C1 segment of cervical spinal cord (tissue), 14 donors: ENCODE measurements around the gene OR10A2.
A peak's percentile ranks its signal among the peaks of the same experiment; 100 is the strongest.
"Not testable (repeated sequence)": the region's sequence is repeated elsewhere in the genome, so short reads cannot be mapped to it uniquely, and the experiment has no call there.

Source experiments
- DNase-seq, 14 donors: peaks; one replicate each; lab custom pipeline; 2025; lab: John Stamatoyannopoulos, UW

The OR10A2 gene

GRCh38 chr11:6862961-6863360 lies at the start of gene OR10A2:
Gene OR10A2 (plus strand): TSS chr11:6863057. CDS start chr11:6869755, 6,698 bp downstream.
- DNase-seq = peak in 1 of 14 donors; percentile 1

- no peak for DNase-seq
Measured at GRCh38 chr11:6813656-6814055, 49.2 kb upstream of the OR10A2 start.

GRCh38 chr11:6817694-6818093 lies 45.2 kb upstream of the OR10A2 start:
- peak in 1 of 14 donors; percentile 22 for DNase-seq

GRCh38 chr11:6818967-6819366 lies 43.9 kb upstream of the OR10A2 start:
- DNase-seq = no peak

- no peak for DNase-seq
Measured at GRCh38 chr11:6824136-6824823, 38.6 kb upstream of the OR10A2 start.

- no peak for DNase-seq
Measured at GRCh38 chr11:6825231-6825744, 37.6 kb upstream of the OR10A2 start.

- DNase-seq = no peak
Measured at GRCh38 chr11:6828103-6828502, 34.8 kb upstream of the OR10A2 start.

- no peak for DNase-seq
Measured at GRCh38 chr11:6833356-6833755, 29.5 kb upstream of the OR10A2 start.

GRCh38 chr11:6834021-6834420 lies 28.8 kb upstream of the OR10A2 start:
- no peak for DNase-seq

GRCh38 chr11:6841694-6842093 lies 21.2 kb upstream of the OR10A2 start:
- DNase-seq = no peak

GRCh38 chr11:6843670-6844069 lies 19.2 kb upstream of the OR10A2 start:
- no peak for DNase-seq

- DNase-seq = no peak
Measured at GRCh38 chr11:6844356-6844755, 18.5 kb upstream of the OR10A2 start.

- DNase-seq = no peak
Measured at GRCh38 chr11:6845383-6845782, 17.5 kb upstream of the OR10A2 start, which contains the start of gene OR10A5. Gene OR10A5 (plus strand): TSS chr11:6845683. CDS start chr11:6845683, 0 bp downstream.

GRCh38 chr11:6850526-6850925 lies 12.3 kb upstream of the OR10A2 start:
- no peak for DNase-seq

GRCh38 chr11:6854801-6855200 lies 8.1 kb upstream of the OR10A2 start:
- not testable (repeated sequence) for DNase-seq

- DNase-seq = no peak
Measured at GRCh38 chr11:6855971-6856541, 6.8 kb upstream of the OR10A2 start.

- DNase-seq = no peak
Measured at GRCh38 chr11:6856871-6857270, 6.0 kb upstream of the OR10A2 start.

GRCh38 chr11:6864438-6864837 lies 1.6 kb downstream of the OR10A2 start:
- DNase-seq = no peak

- DNase-seq = no peak
Measured at GRCh38 chr11:6871278-6871677, 8.4 kb downstream of the OR10A2 start.

- DNase-seq = no peak
Measured at GRCh38 chr11:6875761-6876160, 12.9 kb downstream of the OR10A2 start.

GRCh38 chr11:6876325-6876724 lies 13.5 kb downstream of the OR10A2 start, which contains the start of gene OR10A4:
Gene OR10A4 (plus strand): TSS chr11:6876625. CDS start chr11:6876648, 23 bp downstream.
- no peak for DNase-seq

GRCh38 chr11:6876914-6877313 lies 14.1 kb downstream of the OR10A2 start:
- DNase-seq = no peak

- no peak for DNase-seq
Measured at GRCh38 chr11:6882751-6883150, 19.9 kb downstream of the OR10A2 start.
